Measurements from ENCODE around the gene RC3H1.
"Not testable (repeated sequence)": the region's sequence is repeated elsewhere in the genome, so short reads cannot be mapped to it uniquely, and the experiment has no call there.

The RC3H1 gene

GRCh38 chr1:173948594-173948993, 73.6 kb downstream of the RC3H1 start:
- no peak for FAIRE-seq

GRCh38 chr1:173946380-173946921, 75.7 kb downstream of the RC3H1 start:
- DNase-seq (ENCODE audit: low spot score) (no peak), FAIRE-seq (no peak)

More at GRCh38 chr1:173948594-173948993, 73.6 kb downstream of the RC3H1 start:
- no peak for DNase-seq (ENCODE audit: low spot score)

- no peak for DNase-seq (ENCODE audit: low spot score)
- no peak for FAIRE-seq
Measured at GRCh38 chr1:173937062-173937461, 85.1 kb downstream of the RC3H1 start.

- DNase-seq (ENCODE audit: low spot score): no peak
- no peak for FAIRE-seq
Measured at GRCh38 chr1:173934440-173934839, 87.7 kb downstream of the RC3H1 start.

- not testable (repeated sequence) for DNase-seq (ENCODE audit: low spot score); FAIRE-seq
Measured at GRCh38 chr1:173930541-173930940, 91.6 kb downstream of the RC3H1 start.

GRCh38 chr1:173925306-173926242, 96.6 kb downstream of the RC3H1 start:
- FAIRE-seq: no peak
- DNase-seq (ENCODE audit: low spot score): no peak

- FAIRE-seq: no peak
Measured at GRCh38 chr1:173920861-173921260, 101.3 kb downstream of the RC3H1 start.

GRCh38 chr1:173917635-173918493, 104.3 kb downstream of the RC3H1 start:
- no peak for FAIRE-seq
- DNase-seq (ENCODE audit: low spot score): no peak

More at GRCh38 chr1:173920861-173921260, 101.3 kb downstream of the RC3H1 start:
- DNase-seq (ENCODE audit: low spot score): no peak

- no peak for DNase-seq (ENCODE audit: low spot score)
- no peak for FAIRE-seq
Measured at GRCh38 chr1:173917149-173917548, 105.0 kb downstream of the RC3H1 start, which contains the start of gene SERPINC1. TSS of gene SERPINC1 (minus strand) at chr1:173917327. CDS start at chr1:173917259, 68 bp downstream.

GRCh38 chr1:173916667-173917066, 105.5 kb downstream of the RC3H1 start:
- FAIRE-seq: no peak
- DNase-seq (ENCODE audit: low spot score): no peak

- FAIRE-seq (no peak), DNase-seq (ENCODE audit: low spot score) (no peak)
Measured at GRCh38 chr1:173915596-173915995, 106.6 kb downstream of the RC3H1 start.

GRCh38 chr1:173914366-173914871, 107.7 kb downstream of the RC3H1 start:
- peak; percentile 14 for DNase-seq (ENCODE audit: low spot score)
- no peak for FAIRE-seq

- DNase-seq (ENCODE audit: low spot score): no peak
- no peak for FAIRE-seq
Measured at GRCh38 chr1:173913111-173913510, 109.0 kb downstream of the RC3H1 start.

GRCh38 chr1:173903827-173904531, 118.2 kb downstream of the RC3H1 start:
- DNase-seq (ENCODE audit: low spot score) (no peak), FAIRE-seq (no peak)

GRCh38 chr1:173900992-173901391, 121.2 kb downstream of the RC3H1 start:
- no peak for DNase-seq (ENCODE audit: low spot score)
- no peak for FAIRE-seq

GRCh38 chr1:173900427-173900826, 121.7 kb downstream of the RC3H1 start:
- FAIRE-seq (no peak), DNase-seq (ENCODE audit: low spot score) (no peak)

GRCh38 chr1:173894189-173894588, 128.0 kb downstream of the RC3H1 start:
- FAIRE-seq: no peak

GRCh38 chr1:173893611-173894010, 128.5 kb downstream of the RC3H1 start:
- FAIRE-seq (no peak), DNase-seq (ENCODE audit: low spot score) (no peak)

More at GRCh38 chr1:173894189-173894588, 128.0 kb downstream of the RC3H1 start:
- no peak for DNase-seq (ENCODE audit: low spot score)

- FAIRE-seq: no peak
Measured at GRCh38 chr1:173889885-173890284, 132.3 kb downstream of the RC3H1 start.

GRCh38 chr1:173888749-173889148, 133.4 kb downstream of the RC3H1 start:
- DNase-seq (ENCODE audit: low spot score) (no peak), FAIRE-seq (no peak)

More at GRCh38 chr1:173889885-173890284, 132.3 kb downstream of the RC3H1 start:
- no peak for DNase-seq (ENCODE audit: low spot score)

GRCh38 chr1:173887627-173888026, 134.5 kb downstream of the RC3H1 start:
- DNase-seq (ENCODE audit: low spot score) (no peak), FAIRE-seq (no peak)
